CD4-positive, alpha-beta T cell treated with Interleukin-21 for 1 hour (primary cell): ENCODE results near the gene SCAF4.

Source experiments
- DNase-seq: peaks from one replicate; pipeline ENCODE4 v3.0.0-alpha.2; 2020

The SCAF4 gene

GRCh38 chr21:31629972-31630711 lies 101.8 kb downstream of the SCAF4 start:
- no peak for DNase-seq

GRCh38 chr21:31624961-31625491 lies 106.9 kb downstream of the SCAF4 start:
- no peak for DNase-seq

GRCh38 chr21:31624181-31624580 lies 107.7 kb downstream of the SCAF4 start:
- DNase-seq, result no peak

- no peak for DNase-seq
These were observed 108.3 kb downstream of the SCAF4 start for GRCh38 chr21:31623664-31624063.

GRCh38 chr21:31622397-31622796 lies 109.5 kb downstream of the SCAF4 start:
- DNase-seq, result no peak
